Activated CD8-positive, alpha-beta memory T cell treated with anti-CD3 and anti-CD28 coated beads, Interleukin-2, amount 50 U/mL, for 48 hours (primary cell): ENCODE data around the gene KRT6B.

Experiments
- DNase-seq: peaks from one replicate; pipeline ENCODE4 v3.0.0-alpha.2; 2020

The KRT6B gene

GRCh38 chr12:52435659-52435999 lies 16.3 kb downstream of the KRT6B start:
- no peak for DNase-seq

- no peak for DNase-seq
These were observed 17.0 kb downstream of the KRT6B start for GRCh38 chr12:52434760-52435530.

- no peak for DNase-seq
These were observed 17.7 kb downstream of the KRT6B start, which contains the start of gene KRT75 for GRCh38 chr12:52434081-52434733. KRT75 (minus strand) TSS chr12:52434371; CDS start chr12:52434304, 67 bp downstream.

- no peak for DNase-seq
These were observed 18.4 kb downstream of the KRT6B start for GRCh38 chr12:52433501-52434080.

GRCh38 chr12:52432559-52433207 lies 19.3 kb downstream of the KRT6B start:
- no peak for DNase-seq

- no peak for DNase-seq
These were observed 23.8 kb downstream of the KRT6B start for GRCh38 chr12:52428121-52428520.

GRCh38 chr12:52427083-52427482 lies 24.9 kb downstream of the KRT6B start:
- DNase-seq, result no peak

GRCh38 chr12:52426034-52426433 lies 25.9 kb downstream of the KRT6B start:
- no peak for DNase-seq

GRCh38 chr12:52425466-52425865 lies 26.5 kb downstream of the KRT6B start:
- DNase-seq, result no peak

- DNase-seq, result no peak
These were observed 28.1 kb downstream of the KRT6B start for GRCh38 chr12:52423661-52424500.

GRCh38 chr12:52423035-52423434 lies 28.9 kb downstream of the KRT6B start:
- no peak for DNase-seq

GRCh38 chr12:52419656-52420055 lies 32.3 kb downstream of the KRT6B start:
- no peak for DNase-seq

GRCh38 chr12:52418576-52419110 lies 33.3 kb downstream of the KRT6B start:
- DNase-seq, result no peak

GRCh38 chr12:52417740-52418139 lies 34.2 kb downstream of the KRT6B start:
- no peak for DNase-seq

GRCh38 chr12:52416795-52417194 lies 35.2 kb downstream of the KRT6B start:
- DNase-seq, result no peak

GRCh38 chr12:52415870-52416750 lies 35.8 kb downstream of the KRT6B start:
- no peak for DNase-seq

- no peak for DNase-seq
These were observed 37.0 kb downstream of the KRT6B start for GRCh38 chr12:52414936-52415335.

- no peak for DNase-seq
These were observed 38.1 kb downstream of the KRT6B start for GRCh38 chr12:52413782-52414345.

- no peak for DNase-seq
These were observed 38.7 kb downstream of the KRT6B start for GRCh38 chr12:52413202-52413601.

GRCh38 chr12:52411815-52412214 lies 40.1 kb downstream of the KRT6B start:
- no peak for DNase-seq
